ENCODE data around the gene SELENOM. TPM values are rescaled to one million over a fixed set of nuclear protein-coding genes. Genes with fewer than 3 reads are reported as not detected.

The SELENOM gene
- total RNA-seq, 1 donor from 2014 or later: 22.4 TPM

DNA sequence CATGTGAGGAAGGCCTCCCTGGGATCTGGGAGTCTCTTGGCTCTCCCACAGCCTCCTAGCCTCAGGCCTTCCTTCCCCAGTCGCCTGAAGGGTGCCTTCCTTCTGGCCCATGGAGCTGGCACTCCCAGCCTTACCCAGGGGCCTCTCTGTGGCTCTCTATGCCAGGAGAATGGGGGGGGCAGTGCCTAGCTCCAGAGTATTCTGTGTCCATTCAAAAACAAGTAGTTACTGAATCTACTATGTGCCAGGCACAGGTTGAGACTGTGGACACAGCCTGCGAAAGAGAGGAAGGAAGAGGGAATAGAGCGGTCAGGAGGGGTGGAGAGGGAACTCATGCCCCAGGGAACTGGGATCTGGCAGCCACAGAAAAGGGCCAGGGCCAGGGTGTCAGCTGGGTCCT lies 35.7 kb upstream of the SELENOM start:
- Mint-ChIP-seq H3K4me1 (ENCODE audit: unreplicated experiment) (no peaks in the 10 kb centered on the region), H3K27ac (no peak overlapping the region), H3K27me3 (peaks cover 5% of the 10 kb centered on the region), H3K4me3 (no peak overlapping the region), H3K9me3 (no peaks in the 10 kb centered on the region), H3K36me3 (no peaks in the 10 kb centered on the region)
- no peak for DNase-seq (ENCODE audit: extremely low spot score, unreplicated experiment)
- TF ChIP-seq, protein P1, sequence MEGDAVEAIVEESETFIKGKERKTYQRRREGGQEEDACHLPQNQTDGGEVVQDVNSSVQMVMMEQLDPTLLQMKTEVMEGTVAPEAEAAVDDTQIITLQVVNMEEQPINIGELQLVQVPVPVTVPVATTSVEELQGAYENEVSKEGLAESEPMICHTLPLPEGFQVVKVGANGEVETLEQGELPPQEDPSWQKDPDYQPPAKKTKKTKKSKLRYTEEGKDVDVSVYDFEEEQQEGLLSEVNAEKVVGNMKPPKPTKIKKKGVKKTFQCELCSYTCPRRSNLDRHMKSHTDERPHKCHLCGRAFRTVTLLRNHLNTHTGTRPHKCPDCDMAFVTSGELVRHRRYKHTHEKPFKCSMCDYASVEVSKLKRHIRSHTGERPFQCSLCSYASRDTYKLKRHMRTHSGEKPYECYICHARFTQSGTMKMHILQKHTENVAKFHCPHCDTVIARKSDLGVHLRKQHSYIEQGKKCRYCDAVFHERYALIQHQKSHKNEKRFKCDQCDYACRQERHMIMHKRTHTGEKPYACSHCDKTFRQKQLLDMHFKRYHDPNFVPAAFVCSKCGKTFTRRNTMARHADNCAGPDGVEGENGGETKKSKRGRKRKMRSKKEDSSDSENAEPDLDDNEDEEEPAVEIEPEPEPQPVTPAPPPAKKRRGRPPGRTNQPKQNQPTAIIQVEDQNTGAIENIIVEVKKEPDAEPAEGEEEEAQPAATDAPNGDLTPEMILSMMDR (conservative IDR thresholded peaks at IDR 0.05): no peak

DNA sequence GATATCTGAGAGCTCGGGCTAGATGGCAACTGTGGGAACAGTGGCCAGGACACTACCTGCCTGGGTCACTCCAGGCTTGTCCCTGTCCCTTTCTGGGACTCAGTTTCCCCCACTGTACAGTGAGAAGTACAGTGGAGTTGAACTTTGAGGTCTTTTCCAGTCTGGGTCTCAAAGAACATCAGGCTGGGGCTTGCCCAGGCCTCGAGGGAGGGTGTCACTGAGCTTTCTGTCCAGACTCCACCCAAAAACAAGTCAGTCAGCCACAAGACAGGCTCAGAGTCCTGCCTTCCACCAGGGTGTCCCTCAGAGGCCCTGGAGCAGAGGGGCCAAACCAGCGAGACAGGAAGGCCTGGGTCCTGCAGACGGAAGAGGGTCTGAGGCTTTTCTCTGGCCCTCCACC lies 34.9 kb upstream of the SELENOM start:
- TF ChIP-seq, protein P1 (conservative IDR thresholded peaks at IDR 0.05): no peak
- DNase-seq (ENCODE audit: extremely low spot score, unreplicated experiment): no peak
- no peaks in the 10 kb centered on the region for H3K36me3 Mint-ChIP-seq
- no peaks in the 10 kb centered on the region for H3K9me3 Mint-ChIP-seq
- no peaks in the 10 kb centered on the region for H3K4me1 Mint-ChIP-seq (ENCODE audit: unreplicated experiment)
- H3K27ac Mint-ChIP-seq: no peak overlapping the region
- H3K27me3 Mint-ChIP-seq: peaks cover 5% of the 10 kb centered on the region
- no peak overlapping the region for H3K4me3 Mint-ChIP-seq

DNA sequence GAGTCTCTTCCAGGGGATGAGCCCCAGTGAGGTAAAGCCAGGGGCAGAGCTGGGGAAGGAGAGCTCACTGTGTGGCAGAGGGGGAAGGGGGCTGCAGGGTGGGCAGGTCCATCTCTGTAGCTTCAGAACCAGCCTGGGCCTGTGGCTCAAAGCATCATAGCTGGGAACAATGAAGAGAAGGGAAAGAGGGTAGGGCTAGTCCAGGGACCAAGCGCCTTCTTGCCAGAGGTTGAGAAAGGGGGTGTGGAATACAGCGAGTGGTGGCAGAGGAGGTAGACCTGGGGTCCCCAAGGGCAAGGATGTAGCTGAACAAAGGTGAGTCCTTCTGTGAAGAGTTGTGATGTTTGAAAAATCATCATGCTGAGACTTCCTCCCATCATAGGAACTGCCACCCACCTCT lies 34.2 kb upstream of the SELENOM start:
- Mint-ChIP-seq H3K36me3 (no peaks in the 10 kb centered on the region), H3K27me3 (peaks cover 5% of the 10 kb centered on the region), H3K9me3 (no peaks in the 10 kb centered on the region), H3K4me1 (ENCODE audit: unreplicated experiment) (no peaks in the 10 kb centered on the region), H3K4me3 (no peak overlapping the region), H3K27ac (no peak overlapping the region)
- DNase-seq (ENCODE audit: extremely low spot score, unreplicated experiment): no peak
- TF ChIP-seq, protein P1 (conservative IDR thresholded peaks at IDR 0.05): no peak

DNA sequence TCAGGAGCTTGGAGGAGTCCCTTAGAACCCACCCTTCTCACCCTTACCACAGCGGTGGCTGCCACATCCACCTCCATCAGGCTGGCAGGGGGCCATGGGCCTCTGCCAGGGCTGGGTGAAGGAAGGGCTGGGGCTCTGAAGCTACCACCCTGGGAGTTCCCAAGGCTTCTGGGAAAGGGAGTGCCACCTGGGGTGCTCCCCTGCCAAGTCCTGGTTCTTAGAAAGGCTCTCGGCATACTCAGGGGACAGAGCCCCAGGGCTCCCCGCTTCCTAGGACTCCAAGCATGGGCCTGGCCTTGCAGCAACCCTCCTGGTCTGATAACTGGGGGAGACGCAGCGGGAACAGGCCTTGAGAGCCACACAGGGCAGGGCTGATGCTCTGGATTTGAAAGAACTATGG lies 33.4 kb upstream of the SELENOM start:
- H3K27ac Mint-ChIP-seq: no peak overlapping the region
- no peak overlapping the region for H3K4me3 Mint-ChIP-seq
- TF ChIP-seq, protein P1 (conservative IDR thresholded peaks at IDR 0.05): no peak
- H3K27me3 Mint-ChIP-seq: peaks cover 5% of the 10 kb centered on the region
- no peaks in the 10 kb centered on the region for H3K9me3 Mint-ChIP-seq
- no peaks in the 10 kb centered on the region for H3K4me1 Mint-ChIP-seq (ENCODE audit: unreplicated experiment)
- no peaks in the 10 kb centered on the region for H3K36me3 Mint-ChIP-seq
- no peak for DNase-seq (ENCODE audit: extremely low spot score, unreplicated experiment)

DNA sequence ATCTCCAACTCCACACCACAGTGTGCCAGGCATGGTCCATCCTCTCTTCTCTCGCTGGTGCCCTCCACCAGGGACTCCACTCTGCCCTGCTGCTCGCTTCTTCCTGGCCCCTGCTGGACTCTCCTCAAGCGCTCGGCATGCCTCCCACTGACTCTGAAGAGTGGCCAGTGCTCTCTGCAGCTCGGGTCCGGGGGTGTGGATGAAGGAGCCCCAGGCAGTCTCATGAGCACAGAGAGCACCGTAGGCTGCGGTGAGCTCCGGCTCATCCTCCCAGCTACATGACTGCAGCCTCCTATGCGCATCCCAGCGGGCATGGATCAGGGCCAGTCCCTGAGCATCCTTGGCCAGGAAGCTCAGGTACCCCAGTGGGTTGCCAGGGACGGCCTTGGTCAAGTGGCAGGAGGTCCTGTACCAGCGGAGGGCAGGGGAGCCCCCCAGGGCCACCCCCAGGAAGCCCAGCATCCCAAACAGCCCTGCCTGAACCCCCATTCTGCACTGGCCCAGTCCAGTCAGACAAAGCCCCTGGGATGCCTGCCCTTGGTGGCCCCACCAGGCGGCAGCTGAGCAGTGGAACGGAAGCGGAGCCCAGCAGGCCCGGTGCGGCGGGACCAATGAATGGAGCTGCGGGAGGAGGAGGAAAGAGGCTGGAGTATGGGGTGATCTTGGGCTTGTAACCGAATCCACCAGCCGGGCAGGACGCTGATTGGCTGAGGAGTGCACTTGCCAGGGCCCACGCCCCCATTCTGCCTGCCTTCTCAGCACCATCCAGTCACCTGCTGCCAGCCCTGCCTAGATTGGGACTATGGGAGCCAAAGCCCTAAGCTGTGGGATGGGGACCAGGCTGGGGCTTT lies 32.7 kb upstream of the SELENOM start, which contains the start of gene PLA2G3:
Gene PLA2G3, minus strand, starts transcription at position 643 of the 851 bp plus-strand sequence. Its CDS starts 154 bp downstream, at position 489.
- H3K27ac Mint-ChIP-seq: no peak within 1 kb of the TSS
- TF ChIP-seq, protein P1 (conservative IDR thresholded peaks at IDR 0.05): peak; percentile 67
- peaks cover 5% of the 10 kb centered on the region for H3K27me3 Mint-ChIP-seq
- H3K4me3 Mint-ChIP-seq: no peak within 1 kb of the TSS
- no peaks in the 10 kb centered on the region for H3K4me1 Mint-ChIP-seq (ENCODE audit: unreplicated experiment)
- H3K9me3 Mint-ChIP-seq: no peaks in the 10 kb centered on the region
- DNase-seq (ENCODE audit: extremely low spot score, unreplicated experiment): no peak
- no peaks in the 10 kb centered on the region for H3K36me3 Mint-ChIP-seq

Measured in type B pancreatic cell (in vitro differentiated cells).